HG03135 (cell line): ENCODE measurements around the gene TRRAP.

Experiments used
- ATAC-seq: cut with Tn5 transposase; IDR thresholded peaks from one replicate; pipeline ENCODE4 v1.9.1; 2021; ENCODE audit warnings: mild to moderate bottlenecking, moderate library complexity; ENCODE audit not compliant: unreplicated experiment

TRRAP gene

DNA sequence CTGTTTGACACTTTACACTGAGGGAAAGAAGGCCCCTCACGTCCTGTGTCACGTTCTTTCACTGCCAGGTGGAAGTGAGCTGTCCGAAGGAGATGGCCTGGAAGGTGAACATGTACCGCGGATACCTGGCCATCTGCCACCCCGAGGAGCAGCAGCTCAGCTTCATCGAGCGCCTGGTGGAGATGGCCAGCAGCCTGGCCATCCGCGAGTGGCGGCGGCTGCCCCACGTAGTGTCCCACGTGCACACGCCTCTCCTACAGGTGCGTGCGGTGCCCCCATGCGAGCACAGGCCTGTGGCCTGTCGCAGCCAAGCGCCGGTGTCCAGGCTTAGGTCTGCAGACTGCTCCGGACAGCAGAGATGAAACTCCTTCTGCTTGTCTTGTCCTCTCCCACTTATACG, 103.4 kb downstream of the TRRAP start:
- ATAC-seq, result no peak

DNA sequence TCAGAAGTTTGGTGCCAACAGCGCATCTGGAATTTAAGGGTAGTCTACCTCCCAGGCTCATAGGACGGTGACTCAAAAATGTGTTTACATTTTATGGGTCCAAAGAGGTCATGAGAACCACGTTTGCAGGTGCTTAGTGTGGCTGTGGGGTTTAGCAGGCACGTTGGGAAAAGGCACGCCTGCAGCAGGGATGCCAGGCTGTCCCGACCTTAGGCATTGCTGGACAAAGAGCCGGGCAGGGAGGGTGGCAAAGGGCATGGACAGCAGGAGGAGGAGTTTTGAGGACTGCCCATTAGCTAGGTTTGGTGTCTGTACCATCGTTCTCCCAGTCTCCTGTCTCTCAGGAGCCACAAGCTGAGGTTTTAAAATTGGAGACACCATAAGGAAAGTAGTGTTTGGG, 104.4 kb downstream of the TRRAP start:
- ATAC-seq, result no peak

DNA sequence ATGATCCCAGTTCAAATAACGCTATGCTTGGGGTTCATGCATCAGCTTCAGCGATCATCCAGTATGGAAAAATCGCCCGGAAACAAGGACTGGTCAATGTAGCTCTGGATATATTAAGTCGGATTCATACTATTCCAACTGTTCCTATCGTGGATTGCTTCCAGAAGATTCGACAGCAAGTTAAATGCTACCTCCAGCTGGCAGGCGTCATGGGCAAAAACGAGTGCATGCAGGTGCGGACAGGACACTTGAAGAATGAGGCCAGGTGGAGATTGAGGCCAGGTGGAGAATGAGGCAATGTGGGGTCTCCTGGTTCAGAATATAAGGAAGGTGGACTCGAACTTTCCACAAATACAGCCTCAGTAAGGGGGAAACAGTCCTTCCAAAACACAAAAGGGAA, 105.8 kb downstream of the TRRAP start:
- ATAC-seq, result no peak

DNA sequence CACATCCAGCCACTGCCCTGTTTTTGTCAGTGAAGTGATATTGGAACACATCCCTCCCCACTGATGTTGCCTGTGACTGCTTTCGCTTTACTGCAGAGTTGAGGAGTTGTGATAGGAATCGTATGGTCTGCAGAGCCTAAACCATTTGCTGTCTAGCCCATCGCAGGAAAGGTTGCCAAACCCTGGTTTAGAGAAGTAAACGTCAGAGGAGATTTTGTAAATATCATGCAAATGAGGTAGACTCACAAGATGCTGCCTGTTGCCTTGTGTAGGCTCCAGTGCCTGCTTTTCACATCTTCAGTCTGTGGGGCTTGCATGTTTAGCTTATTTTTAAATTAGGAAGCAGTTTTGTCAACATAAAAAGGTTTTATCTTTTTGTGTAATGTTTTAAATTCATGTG, 107.1 kb downstream of the TRRAP start:
- no peak for ATAC-seq

DNA sequence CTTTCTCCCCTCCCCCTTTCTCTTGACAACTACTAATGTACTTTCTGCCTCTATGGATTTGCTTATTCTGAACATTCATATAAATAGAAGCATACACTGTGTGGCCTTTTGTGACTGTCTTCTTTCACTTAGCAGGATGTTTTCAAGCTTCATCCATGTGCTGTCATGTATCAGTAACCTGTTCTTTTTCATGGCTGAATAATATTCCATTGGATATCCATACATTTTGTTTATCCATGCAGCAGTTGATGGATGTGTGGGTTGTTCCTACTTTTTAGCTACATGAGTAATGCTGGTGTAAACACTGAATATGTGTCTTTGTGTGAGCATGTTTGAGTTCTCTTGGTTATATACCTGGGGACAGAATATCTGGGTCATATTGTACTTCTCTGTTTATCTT, 107.6 kb downstream of the TRRAP start:
- no peak for ATAC-seq

DNA sequence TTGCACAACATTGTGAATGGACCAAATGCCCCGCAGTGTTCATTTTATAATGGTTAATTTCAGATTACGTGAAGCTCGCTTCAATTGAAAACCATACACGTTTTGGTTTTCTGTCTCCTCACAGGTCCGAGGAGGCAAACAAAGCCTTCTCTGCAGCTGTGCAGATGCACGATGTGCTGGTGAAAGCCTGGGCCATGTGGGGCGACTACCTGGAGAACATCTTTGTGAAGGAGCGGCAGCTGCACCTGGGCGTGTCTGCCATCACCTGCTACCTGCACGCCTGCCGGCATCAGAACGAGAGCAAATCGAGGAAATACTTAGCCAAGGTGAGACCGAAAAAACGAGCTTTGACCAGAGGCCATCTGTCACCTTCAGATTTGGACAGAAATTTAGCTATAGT, 110.3 kb downstream of the TRRAP start:
- no peak for ATAC-seq

DNA sequence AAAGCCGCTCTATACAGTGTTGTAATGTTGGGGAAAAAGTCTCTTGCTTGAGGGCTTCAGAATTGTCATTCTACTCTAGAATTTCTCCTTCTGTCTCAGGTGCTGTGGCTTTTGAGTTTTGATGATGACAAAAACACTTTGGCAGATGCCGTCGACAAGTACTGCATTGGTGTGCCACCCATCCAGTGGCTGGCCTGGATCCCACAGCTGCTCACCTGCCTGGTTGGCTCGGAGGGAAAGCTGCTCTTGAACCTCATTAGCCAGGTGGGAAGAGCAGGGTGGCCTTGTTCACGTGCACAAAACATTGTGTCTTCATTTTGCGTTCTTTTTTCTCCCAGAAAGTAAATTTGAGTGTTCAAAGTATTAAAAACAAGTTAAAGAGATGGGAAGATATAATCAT, 112.0 kb downstream of the TRRAP start:
- ATAC-seq, result no peak

DNA sequence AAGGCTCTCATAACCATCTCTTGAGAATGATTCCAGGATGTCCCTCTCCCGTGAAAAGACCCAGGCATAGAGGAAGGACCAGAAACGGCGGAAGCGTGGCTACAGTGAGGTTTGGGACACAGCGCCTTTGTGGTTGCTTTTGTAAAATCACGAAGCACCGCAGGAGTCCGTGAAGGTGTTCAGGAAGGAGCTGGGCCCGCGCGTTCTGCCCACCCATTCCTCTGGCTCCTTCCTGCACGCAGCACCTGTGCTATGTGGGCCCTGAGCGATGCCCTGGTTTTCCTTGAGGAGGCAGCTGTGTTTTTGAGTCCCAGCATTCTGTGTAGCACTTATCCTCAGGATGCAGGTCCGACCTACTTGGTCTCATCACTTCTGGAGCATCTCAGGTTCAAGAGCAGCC, 112.8 kb downstream of the TRRAP start:
- ATAC-seq, result no peak

DNA sequence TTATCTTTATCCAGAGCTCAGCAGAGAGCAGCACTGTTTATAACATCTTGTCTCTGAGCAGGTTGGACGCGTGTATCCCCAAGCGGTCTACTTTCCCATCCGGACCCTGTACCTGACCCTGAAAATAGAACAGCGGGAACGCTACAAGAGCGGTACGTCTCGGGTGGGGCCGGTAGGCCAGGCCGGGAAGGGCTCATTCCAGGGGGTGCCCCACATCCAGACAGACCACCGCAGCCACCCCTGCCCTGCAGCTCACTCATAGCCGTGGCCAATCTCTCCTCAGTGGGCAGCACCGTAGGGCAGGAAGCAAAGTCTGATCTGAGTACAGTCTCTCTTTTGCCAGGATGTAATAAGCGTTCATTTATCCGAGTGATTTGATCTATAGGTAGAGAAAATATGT, 113.7 kb downstream of the TRRAP start:
- ATAC-seq, result no peak

DNA sequence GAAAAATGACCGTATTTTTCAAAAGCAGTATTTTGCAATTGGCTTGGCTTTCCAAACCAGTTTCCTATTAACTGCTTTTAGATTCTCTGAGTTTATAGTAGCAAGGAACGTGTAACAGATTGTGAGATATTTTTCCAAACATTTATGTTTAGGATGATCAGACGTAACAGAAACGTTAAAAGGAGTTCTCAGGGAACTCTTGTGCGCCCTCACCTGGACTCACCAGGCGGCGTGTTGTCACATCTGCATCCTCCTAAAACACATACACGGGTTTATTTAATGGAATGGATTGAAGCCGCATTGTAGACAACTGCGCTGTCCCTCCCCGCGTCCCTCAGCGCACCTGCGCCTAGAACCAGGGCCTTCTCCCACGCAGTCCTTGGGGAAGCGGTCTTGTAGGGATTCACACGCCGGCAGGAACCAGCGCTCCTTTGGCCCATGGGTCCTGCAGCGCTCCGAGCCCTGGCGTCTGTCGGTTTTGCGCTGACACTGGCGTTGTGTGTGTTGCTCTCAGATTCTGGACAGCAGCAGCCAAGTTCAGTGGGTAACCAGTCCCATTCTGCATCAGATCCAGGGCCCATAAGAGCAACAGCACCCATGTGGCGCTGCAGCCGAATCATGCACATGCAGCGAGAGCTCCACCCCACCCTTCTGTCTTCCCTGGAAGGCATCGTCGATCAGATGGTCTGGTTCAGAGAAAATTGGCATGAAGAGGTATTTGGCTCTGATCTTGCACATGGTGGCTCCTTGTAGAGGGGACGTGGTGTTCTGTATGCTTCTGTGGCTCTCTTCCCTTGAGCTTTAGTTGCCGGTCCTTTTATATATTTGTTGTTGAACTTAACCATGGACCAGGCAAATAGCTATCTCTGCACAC, 114.9 kb downstream of the TRRAP start:
- ATAC-seq, result no peak

DNA sequence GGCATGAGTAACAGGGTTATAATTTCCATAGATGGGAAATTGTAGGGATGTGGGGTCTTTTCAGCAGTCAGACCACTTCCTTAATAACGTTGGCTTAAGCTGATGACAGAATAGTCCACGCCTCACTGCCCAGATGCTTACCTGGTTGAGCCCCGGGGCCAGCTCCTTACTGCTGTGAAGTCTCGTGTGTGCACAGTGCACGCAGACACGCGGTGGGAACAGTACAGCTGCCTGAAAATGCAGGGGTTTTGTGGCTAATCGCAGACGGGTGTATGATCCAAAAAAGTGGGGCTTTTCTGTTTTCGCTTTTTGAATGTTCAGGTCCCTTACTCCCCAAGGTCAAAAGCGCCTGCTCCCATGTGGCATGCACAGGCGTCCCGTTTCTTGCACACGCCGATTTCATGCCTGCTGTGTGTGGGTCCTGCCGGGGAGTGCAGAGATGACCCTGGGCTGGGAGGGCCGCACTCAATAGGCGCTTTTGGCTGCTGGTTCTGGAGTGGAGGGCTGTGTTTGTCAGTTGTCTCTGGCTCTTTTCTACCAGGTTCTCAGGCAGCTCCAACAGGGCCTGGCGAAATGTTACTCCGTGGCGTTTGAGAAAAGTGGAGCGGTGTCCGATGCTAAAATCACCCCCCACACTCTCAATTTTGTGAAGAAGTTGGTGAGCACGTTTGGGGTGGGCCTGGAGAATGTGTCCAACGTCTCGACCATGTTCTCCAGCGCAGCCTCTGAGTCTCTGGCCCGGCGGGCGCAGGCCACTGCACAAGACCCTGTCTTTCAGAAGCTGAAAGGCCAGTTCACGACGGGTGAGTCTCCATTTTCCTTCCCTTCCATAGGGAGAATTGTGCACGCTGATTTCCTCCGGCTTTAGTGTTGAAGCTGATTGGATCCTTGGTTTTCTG, 116.0 kb downstream of the TRRAP start:
- no peak for ATAC-seq

DNA sequence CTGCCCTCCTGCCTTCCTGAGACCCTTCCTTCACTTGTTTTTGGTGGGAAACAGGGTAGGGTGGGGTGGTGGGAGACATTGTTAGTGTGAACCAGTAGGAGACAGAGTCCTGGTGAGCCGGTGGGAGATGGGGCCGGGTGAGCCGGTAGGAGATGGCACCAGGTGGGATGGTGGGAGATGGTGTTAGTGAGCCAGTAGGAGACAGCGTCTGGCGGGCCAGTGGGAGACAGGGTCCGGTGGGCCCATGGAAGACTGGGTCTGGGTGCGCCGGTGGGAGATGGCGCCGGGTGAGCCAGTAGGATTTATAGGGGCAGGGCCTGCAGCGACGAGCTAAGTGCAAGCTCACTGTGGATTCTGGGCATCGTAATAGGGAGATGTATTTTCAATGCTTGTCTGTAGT, 116.8 kb downstream of the TRRAP start:
- ATAC-seq, result no peak

DNA sequence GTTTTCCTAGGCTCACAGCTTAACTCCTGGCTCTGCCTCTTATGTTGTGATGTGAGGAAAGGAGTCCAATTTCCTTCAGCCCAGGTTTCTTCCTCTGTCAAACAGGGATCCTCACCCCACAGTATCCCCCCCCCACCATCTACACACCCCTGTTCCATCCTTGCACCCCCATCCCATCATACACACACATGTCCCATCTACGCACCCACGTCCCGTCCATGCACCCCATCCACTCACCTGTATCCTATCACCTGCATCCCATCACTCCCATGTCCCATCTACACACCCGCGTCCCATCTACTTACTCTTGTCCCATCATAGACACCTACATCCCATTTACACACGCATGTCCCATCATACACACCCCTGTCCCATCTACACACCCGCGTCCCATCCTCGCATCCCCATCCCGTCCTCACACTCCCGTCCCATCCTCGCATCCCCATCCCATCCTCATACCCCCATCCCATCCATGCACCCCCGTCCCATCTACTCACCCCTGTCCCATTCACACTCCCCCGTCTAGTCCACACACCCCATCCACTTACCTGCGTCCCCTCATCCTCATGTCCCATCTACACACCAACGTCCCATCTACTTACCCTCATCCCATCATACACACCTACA, 117.3 kb downstream of the TRRAP start:
- no peak for ATAC-seq

DNA sequence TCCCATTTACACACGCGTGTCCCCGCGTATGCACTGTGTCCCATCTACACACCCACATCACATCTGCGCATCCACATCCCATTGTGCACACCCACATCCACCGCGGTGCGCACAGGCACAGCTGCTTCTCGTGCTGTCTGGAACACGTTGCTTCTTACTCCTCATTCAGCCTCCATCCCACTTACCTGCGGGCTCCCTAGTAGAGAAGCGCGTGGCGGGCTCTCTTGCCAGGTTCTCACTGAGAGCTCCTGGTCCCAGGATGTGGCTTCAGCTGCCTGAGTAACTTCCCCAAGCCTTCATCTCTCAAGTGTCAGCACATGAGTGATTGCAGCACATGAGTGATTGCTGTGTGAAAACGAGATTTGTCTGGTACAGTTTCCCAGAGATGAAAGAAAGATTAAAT, 117.8 kb downstream of the TRRAP start:
- ATAC-seq, result no peak

DNA sequence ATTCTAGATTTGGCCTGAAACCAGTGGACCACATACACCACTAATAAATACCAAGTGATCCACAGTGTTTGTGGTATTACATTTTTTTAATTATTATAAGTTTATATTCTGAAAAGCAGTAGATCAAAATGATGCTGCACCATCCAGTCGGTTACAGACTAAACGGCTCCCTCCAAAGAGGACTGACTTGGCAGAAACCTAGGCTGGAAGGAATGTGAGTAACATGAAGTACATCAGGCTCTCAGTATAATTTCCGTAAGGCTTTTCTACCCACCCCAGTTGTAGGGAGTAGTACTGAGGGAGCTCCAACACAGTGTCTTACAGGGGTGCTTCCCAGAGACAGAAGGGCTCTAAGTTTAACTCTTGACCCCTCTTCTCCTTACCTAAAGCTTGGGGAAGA, 119.5 kb downstream of the TRRAP start:
- no peak for ATAC-seq

DNA sequence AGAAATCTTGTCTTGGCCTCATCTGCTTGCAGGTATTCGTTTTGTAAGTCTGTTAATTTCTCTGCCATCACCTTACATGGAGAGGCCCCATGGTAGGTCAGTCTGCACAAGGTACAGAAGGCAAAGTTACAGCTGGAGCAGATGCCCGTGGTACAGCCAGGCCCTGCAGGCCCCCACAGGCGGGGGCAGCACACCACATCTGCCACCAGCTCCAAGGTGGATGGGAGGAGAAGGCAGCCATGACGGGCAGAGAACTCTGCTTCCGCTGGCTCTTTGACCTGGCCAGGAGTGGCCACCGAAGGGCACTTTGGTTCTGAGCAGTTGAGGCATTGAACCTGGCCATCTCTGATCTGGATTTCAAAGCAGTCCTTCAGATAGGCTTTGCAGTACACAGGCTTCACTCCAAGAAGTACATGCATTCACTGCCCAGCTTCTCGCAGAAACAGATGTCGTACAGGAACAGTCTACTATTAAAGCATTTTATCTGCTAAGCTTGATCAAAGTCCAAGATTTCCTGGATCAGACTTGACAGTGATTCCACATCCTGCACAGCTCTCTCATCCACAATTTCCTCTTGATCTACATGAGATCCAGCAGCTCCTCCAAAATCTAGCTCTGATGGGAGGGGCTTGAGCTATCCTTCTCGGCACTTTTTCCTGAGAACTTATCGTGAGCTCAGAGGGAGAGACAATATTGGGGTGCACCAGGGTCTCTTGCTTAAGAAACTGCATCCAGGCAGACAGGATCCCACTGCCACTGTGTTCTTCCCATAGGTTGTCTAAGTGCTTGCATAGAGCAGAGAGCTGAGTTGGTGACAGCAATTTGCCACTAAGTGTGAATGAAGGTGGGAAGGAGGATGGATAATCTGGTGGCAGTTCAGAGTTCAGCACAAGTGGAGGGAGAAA, 120.7 kb downstream of the TRRAP start:
- no peak for ATAC-seq

DNA sequence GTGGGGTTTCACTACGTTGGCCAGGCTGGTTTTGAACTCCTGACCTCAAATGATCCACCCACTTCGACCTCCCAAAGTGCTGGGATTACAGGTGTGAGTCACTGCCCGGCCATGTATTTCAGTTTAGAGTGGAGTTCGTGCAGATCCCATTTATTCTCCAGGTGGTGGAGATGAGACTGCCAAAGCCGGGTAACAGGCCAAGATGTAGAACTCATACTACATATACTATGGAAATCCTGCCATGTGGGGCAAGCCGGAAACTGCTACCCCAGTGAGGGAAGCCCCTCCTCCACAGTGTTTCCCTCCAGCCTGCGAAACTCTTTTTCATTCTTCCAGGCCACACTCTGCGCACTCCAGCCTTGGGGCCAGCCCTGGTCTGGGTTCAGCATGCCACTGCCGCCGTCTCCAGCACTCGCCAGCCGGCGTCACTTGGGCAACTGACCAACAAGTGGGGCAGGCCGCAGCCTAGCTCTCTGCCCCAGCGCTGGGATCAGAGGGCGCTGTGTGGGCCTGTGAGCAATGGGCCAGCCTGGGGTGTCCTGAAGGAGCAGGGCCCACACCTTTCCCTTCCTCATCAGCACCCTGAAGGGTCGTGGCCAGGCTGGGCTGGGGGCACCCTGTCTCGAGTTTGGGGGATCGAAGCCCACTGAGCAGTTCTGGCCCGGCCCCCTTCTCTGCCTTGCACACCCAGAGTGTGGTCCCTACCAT, 122.0 kb downstream of the TRRAP start:
- no peak for ATAC-seq

DNA sequence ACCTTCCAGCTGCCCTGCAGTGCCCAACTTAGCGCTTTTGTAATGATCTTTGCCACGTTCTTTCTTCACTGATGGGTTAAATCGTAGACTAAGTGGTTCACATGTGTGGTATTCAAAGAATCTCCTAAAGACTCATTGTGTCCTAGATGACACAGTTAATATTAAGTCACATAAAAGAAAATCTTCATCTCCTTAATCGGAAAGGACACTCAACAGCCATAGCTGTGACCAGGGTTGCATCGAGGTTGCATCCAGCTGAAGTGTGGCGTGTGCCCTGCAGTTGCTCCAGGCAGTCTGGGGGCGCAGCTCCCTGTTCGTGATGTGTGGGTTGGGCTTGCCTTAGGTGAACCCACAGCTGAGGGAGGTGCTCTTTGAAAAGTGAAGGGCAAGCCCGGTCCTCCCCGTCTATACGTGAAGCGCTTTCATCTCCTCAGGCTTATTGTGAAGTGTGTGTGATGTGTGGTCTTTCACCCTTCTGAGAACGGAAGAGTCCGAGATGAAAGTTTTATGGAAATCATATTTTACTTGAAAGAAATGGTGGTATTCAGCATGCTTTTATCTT, 122.7 kb downstream of the TRRAP start:
- no peak for ATAC-seq

DNA sequence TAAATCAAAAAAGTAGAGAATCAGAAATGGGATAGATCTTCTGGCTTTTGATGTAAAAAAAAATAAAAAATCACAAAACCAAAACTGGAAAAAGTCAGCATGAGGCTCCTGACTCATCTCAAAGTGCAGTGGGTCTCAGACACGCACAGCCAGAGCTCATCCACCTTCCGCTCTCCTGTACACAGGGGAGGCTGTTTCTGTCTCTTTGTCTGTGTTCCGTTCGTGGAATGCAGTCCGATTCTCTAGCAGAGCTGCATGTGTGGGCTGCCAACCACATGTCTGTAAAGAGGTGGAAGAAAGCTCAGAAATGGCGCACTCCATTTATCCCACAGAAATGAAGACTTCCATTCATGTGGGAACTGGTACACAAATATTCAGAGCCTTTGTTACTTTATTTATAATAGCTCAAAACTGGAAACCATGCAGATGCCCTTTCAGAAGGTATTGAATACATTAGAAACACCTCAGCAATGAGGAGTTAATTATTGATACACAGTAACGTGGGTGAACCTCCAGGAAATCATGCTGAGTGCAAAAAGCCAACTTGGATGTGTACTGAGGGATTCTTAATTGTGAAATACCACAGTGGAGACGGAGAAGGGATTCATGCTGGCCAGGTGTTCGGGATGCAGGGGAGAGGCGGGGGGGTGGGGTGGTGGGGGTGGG, 123.3 kb downstream of the TRRAP start:
- ATAC-seq, result no peak
